ENCODE results near the gene TLNRD1. TPM values are rescaled to one million over a fixed set of nuclear protein-coding genes. Genes with fewer than 3 reads are reported as not detected.

Gene TLNRD1
- total RNA-seq, 1 experiment from 2014 or later = 31.8 TPM

GRCh38 chr15:80970018-80970657 lies 30.6 kb upstream of the TLNRD1 start:
- H3K36me3 Mint-ChIP-seq (ENCODE audit: insufficient read depth, unreplicated experiment) = peaks cover 31% of the 10 kb centered on the region
- H3K27me3 Mint-ChIP-seq (ENCODE audit: unreplicated experiment) = no peaks in the 10 kb centered on the region
- no TSS peak for BruUV-seq (replicated peaks)
- DNase-seq = peak; percentile 84
- CTCF ChIA-PET = interaction anchor here (0.6 to 2.2 kb wide), 13 partner anchors 11 to 404 kb away, joined by 3 to 27 read pairs (median 4); partner anchors contain the start of gene CEMIP
- TF ChIP-seq, protein P1, sequence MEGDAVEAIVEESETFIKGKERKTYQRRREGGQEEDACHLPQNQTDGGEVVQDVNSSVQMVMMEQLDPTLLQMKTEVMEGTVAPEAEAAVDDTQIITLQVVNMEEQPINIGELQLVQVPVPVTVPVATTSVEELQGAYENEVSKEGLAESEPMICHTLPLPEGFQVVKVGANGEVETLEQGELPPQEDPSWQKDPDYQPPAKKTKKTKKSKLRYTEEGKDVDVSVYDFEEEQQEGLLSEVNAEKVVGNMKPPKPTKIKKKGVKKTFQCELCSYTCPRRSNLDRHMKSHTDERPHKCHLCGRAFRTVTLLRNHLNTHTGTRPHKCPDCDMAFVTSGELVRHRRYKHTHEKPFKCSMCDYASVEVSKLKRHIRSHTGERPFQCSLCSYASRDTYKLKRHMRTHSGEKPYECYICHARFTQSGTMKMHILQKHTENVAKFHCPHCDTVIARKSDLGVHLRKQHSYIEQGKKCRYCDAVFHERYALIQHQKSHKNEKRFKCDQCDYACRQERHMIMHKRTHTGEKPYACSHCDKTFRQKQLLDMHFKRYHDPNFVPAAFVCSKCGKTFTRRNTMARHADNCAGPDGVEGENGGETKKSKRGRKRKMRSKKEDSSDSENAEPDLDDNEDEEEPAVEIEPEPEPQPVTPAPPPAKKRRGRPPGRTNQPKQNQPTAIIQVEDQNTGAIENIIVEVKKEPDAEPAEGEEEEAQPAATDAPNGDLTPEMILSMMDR (IDR thresholded peaks at IDR 0.05; ENCODE audit: unreplicated experiment) = peak; percentile 85
- intact Hi-C loops (cut with micrococcal nuclease; ENCODE audit: unreplicated experiment) = loop anchor here (1.0 to 5.0 kb wide), 7 partner anchors 113 to 515 kb away; no protein-coding TSS in a partner anchor
- peaks cover 23% of the 10 kb centered on the region for H3K4me1 Mint-ChIP-seq (ENCODE audit: low read depth, unreplicated experiment)
- no peak overlapping the region for H3K4me3 Mint-ChIP-seq (ENCODE audit: low read depth, unreplicated experiment)
- no peaks in the 10 kb centered on the region for H3K9me3 Mint-ChIP-seq (ENCODE audit: low read depth, unreplicated experiment)
- peak overlapping the region; percentile 46 for H3K27ac Mint-ChIP-seq (ENCODE audit: unreplicated experiment)

GRCh38 chr15:80970658-80971057 lies 30.1 kb upstream of the TLNRD1 start:
- no TSS peak for BruUV-seq (replicated peaks)
- TF ChIP-seq, protein P1 (IDR thresholded peaks at IDR 0.05; ENCODE audit: unreplicated experiment) = no peak
- no peaks in the 10 kb centered on the region for H3K27me3 Mint-ChIP-seq (ENCODE audit: unreplicated experiment)
- intact Hi-C loops (cut with micrococcal nuclease; ENCODE audit: unreplicated experiment) = loop anchor here (1.0 to 5.0 kb wide), 7 partner anchors 113 to 515 kb away; no protein-coding TSS in a partner anchor
- H3K27ac Mint-ChIP-seq (ENCODE audit: unreplicated experiment) = peak overlapping the region; percentile 46
- H3K4me1 Mint-ChIP-seq (ENCODE audit: low read depth, unreplicated experiment) = peaks cover 23% of the 10 kb centered on the region
- DNase-seq = peak; percentile 32
- H3K4me3 Mint-ChIP-seq (ENCODE audit: low read depth, unreplicated experiment) = no peak overlapping the region
- H3K9me3 Mint-ChIP-seq (ENCODE audit: low read depth, unreplicated experiment) = no peaks in the 10 kb centered on the region
- peaks cover 31% of the 10 kb centered on the region for H3K36me3 Mint-ChIP-seq (ENCODE audit: insufficient read depth, unreplicated experiment)
- CTCF ChIA-PET = interaction anchor here (0.7 to 2.2 kb wide), 6 partner anchors 58 to 403 kb away, joined by 3 to 27 read pairs (median 6); partner anchors contain the start of gene CEMIP

- TF ChIP-seq, protein P1 (IDR thresholded peaks at IDR 0.05; ENCODE audit: unreplicated experiment) = no peak
- Mint-ChIP-seq H3K36me3 (ENCODE audit: insufficient read depth, unreplicated experiment) (peaks cover 31% of the 10 kb centered on the region), H3K4me3 (ENCODE audit: low read depth, unreplicated experiment) (no peak overlapping the region), H3K9me3 (ENCODE audit: low read depth, unreplicated experiment) (no peaks in the 10 kb centered on the region), H3K4me1 (ENCODE audit: low read depth, unreplicated experiment) (peaks cover 23% of the 10 kb centered on the region), H3K27ac (ENCODE audit: unreplicated experiment) (peak overlapping the region; percentile 46), H3K27me3 (ENCODE audit: unreplicated experiment) (no peaks in the 10 kb centered on the region)
- BruUV-seq (replicated peaks) = no TSS peak
- no peak for DNase-seq
- CTCF ChIA-PET = interaction anchor here (1.2 to 2.2 kb wide), 2 partner anchors 58 to 191 kb away, joined by 3 to 27 read pairs; partner anchors contain the start of gene CEMIP
- intact Hi-C loops (cut with micrococcal nuclease; ENCODE audit: unreplicated experiment) = loop anchor here (5.0 kb wide), 3 partner anchors 114 to 174 kb away; no protein-coding TSS in a partner anchor
Observed at GRCh38 chr15:80971143-80971542, 29.6 kb upstream of the TLNRD1 start.

GRCh38 chr15:80972276-80972675 lies 28.4 kb upstream of the TLNRD1 start:
- no TSS peak for BruUV-seq (replicated peaks)
- H3K27me3 Mint-ChIP-seq (ENCODE audit: unreplicated experiment) = no peaks in the 10 kb centered on the region
- H3K9me3 Mint-ChIP-seq (ENCODE audit: low read depth, unreplicated experiment) = no peaks in the 10 kb centered on the region
- intact Hi-C loops (cut with micrococcal nuclease; ENCODE audit: unreplicated experiment) = loop anchor here (5.0 kb wide), 3 partner anchors 115 to 175 kb away; no protein-coding TSS in a partner anchor
- CTCF ChIA-PET = no interaction called here
- H3K4me3 Mint-ChIP-seq (ENCODE audit: low read depth, unreplicated experiment) = no peak overlapping the region
- DNase-seq = no peak
- TF ChIP-seq, protein P1 (IDR thresholded peaks at IDR 0.05; ENCODE audit: unreplicated experiment) = no peak
- H3K27ac Mint-ChIP-seq (ENCODE audit: unreplicated experiment) = no peak overlapping the region
- H3K4me1 Mint-ChIP-seq (ENCODE audit: low read depth, unreplicated experiment) = peaks cover 25% of the 10 kb centered on the region
- peaks cover 26% of the 10 kb centered on the region for H3K36me3 Mint-ChIP-seq (ENCODE audit: insufficient read depth, unreplicated experiment)

All from Calu3 (cell line).